ENCODE data around the gene ANKS1B. TPM values are rescaled to one million over a fixed set of nuclear protein-coding genes. Genes with fewer than 3 reads are reported as not detected.

Gene ANKS1B
- total and polyA plus RNA-seq, 2 of the 4 experiments (the other 2 are of a cell fraction), result 0.17 to 0.18 TPM

- Histone ChIP-seq H3K27me3 (ENCODE audit: control insufficient read depth, insufficient read depth, low read length) (no peaks in the 10 kb centered on the region), H2BK20ac (ENCODE audit: low read depth, low read length) (no peak overlapping the region), H2BK5ac (ENCODE audit: low read depth, low read length, poor library complexity, severe bottlenecking) (no peak overlapping the region), H3K56ac (ENCODE audit: extremely low read depth, insufficient read depth, low read length) (no peak overlapping the region), H3K9me3 (ENCODE audit: control insufficient read depth, insufficient read depth, low read length) (peaks cover 4% of the 10 kb centered on the region), H4K5ac (ENCODE audit: low read depth, low read length) (no peak overlapping the region), H2AK5ac (ENCODE audit: low read depth, low read length) (no peak overlapping the region), H3K4me1 (ENCODE audit: control insufficient read depth, insufficient read depth, low read length) (no peaks in the 10 kb centered on the region), H4K8ac (ENCODE audit: low read depth in 2 of 2, low read length in 2 of 2) (no peak overlapping the region), H3K79me1 (ENCODE audit: low read depth in 1 of 2, low read length in 2 of 2) (no peaks in the 10 kb centered on the region), H3K4me3 (ENCODE audit: insufficient read depth, low read depth, low read length) (no peak overlapping the region), H2AFZ (replicated peaks; ENCODE audit: low read length, poor library complexity) (no peak overlapping the region), H3K4ac (ENCODE audit: low read depth, low read length) (no peak overlapping the region), H3K14ac (replicated peaks; ENCODE audit: low read depth, low read length) (no peak overlapping the region), H3K18ac (ENCODE audit: low read depth, low read length) (no peak overlapping the region), H3K4me2 (ENCODE audit: low read depth, low read length) (no peak overlapping the region), H3K9ac (ENCODE audit: low read depth, low read length) (no peak overlapping the region), H3K27ac (ENCODE audit: insufficient read depth, low read length) (no peak overlapping the region), H2AK9ac (replicated peaks; ENCODE audit: low read depth, low read length, poor library complexity) (no peak overlapping the region), H3K23ac (ENCODE audit: low read depth, low read length) (no peak overlapping the region), H3K36me3 (ENCODE audit: control insufficient read depth, insufficient read depth, low read length) (no peaks in the 10 kb centered on the region), H4K91ac (ENCODE audit: insufficient read depth, low read depth, low read length) (no peak overlapping the region), H4K20me1 (ENCODE audit: insufficient read depth, low read length) (no peaks in the 10 kb centered on the region), H3K9me1 (ENCODE audit: insufficient read depth, low read length) (no peaks in the 10 kb centered on the region), H2BK15ac (ENCODE audit: low read depth, low read length) (no peak overlapping the region), H2BK120ac (ENCODE audit: low read depth, low read length) (no peak overlapping the region)
- dilution Hi-C loops (cut with HindIII; ENCODE audit: low sequenced_read_pairs, unreplicated experiment), result no loop called here
- BruUV-seq (replicated peaks), result no TSS peak
- CTCF ChIA-PET, result no interaction called here
- TF ChIP-seq RAD21 (IDR thresholded peaks at IDR 0.05; ENCODE audit: low read length) (no peak), NFE2L2 (IDR thresholded peaks at IDR 0.05; ENCODE audit: low read depth, low read length) (no peak), CEBPB (IDR thresholded peaks at IDR 0.05; ENCODE audit: low read depth, low read length) (no peak), RCOR1 (IDR thresholded peaks at IDR 0.05; ENCODE audit: insufficient replicate concordance, low read length) (no peak), MXI1 (IDR thresholded peaks at IDR 0.05; ENCODE audit: borderline replicate concordance, low read depth, low read length) (no peak), POLR2A (IDR thresholded peaks at IDR 0.05; ENCODE audit: low read depth, low read length) (no peak)
- TF ChIP-seq, protein P1, sequence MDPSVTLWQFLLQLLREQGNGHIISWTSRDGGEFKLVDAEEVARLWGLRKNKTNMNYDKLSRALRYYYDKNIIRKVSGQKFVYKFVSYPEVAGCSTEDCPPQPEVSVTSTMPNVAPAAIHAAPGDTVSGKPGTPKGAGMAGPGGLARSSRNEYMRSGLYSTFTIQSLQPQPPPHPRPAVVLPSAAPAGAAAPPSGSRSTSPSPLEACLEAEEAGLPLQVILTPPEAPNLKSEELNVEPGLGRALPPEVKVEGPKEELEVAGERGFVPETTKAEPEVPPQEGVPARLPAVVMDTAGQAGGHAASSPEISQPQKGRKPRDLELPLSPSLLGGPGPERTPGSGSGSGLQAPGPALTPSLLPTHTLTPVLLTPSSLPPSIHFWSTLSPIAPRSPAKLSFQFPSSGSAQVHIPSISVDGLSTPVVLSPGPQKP (IDR thresholded peaks at IDR 0.05; ENCODE audit: borderline replicate concordance, low read depth, low read length), result no peak
- TF ChIP-seq, protein P2, sequence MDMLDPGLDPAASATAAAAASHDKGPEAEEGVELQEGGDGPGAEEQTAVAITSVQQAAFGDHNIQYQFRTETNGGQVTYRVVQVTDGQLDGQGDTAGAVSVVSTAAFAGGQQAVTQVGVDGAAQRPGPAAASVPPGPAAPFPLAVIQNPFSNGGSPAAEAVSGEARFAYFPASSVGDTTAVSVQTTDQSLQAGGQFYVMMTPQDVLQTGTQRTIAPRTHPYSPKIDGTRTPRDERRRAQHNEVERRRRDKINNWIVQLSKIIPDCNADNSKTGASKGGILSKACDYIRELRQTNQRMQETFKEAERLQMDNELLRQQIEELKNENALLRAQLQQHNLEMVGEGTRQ (IDR thresholded peaks at IDR 0.05; ENCODE audit: low read depth, low read length), result no peak
- POLR2A ChIA-PET (ENCODE audit: unreplicated experiment), result no interaction called here
- whole genome bisulfite sequencing, 2 experiments (ENCODE audit: extremely low coverage in 2 of 2, insufficient read length in 1 of 2), result 0% methylated on average over 1 of the region's 2 CpGs; no CpG with 5 or more reads in 1 of the 2 experiments
- ATAC-seq (ENCODE audit: low read depth) (no peak), DNase-seq (no peak)
- intact Hi-C loops (cut with micrococcal nuclease), result no loop called here
- in situ Hi-C loops (cut with MboI; ENCODE audit: low sequenced_read_pairs), result no loop called here
Measured at GRCh38 chr12:99332936-99333591, 651.7 kb downstream of the ANKS1B start.

Data from IMR-90 (cell line).